Uterus (tissue), 4 donors: ENCODE data around the gene TPO. TPM values are rescaled to one million over a fixed set of nuclear protein-coding genes. Genes with fewer than 3 reads are reported as not detected.

Experiments
- DNase-seq, 2 donors: peaks; one replicate each; pipeline ENCODE4 v3.0.0-alpha.2; 2019 to 2020
- H3K27ac ChIP-seq, 2 donors: fragments of 200-600 bp; sonication (generic); 1 replicate in 1 of 2; 2 replicates in 1 of 2; pipeline ENCODE4 v1.5.1; 2016 to 2018
- H3K27me3 ChIP-seq, 2 donors: fragments of 200-600 bp; sonication (generic); one replicate each; pipeline ENCODE4 v1.5.1; 2018 to 2019; ENCODE audit warnings: control low read depth in 1 of 2
- H3K36me3 ChIP-seq, 2 donors: fragments of 200-600 bp; sonication (generic); one replicate each; pipeline ENCODE4 v1.5.1; 2019; ENCODE audit warnings: control low read depth in 1 of 2
- H3K4me1 ChIP-seq, 2 donors: fragments of 200-600 bp; sonication (generic); one replicate each; pipeline ENCODE4 v1.5.1; 2018 to 2019; ENCODE audit warnings: control low read depth in 1 of 2
- H3K4me3 ChIP-seq, 2 donors: fragments of 200-600 bp; sonication (generic); 1 replicate in 1 of 2; 2 replicates in 1 of 2; pipeline ENCODE4 v1.5.1; 2018 to 2019; ENCODE audit warnings: mild to moderate bottlenecking in 1 of 2
- H3K9me3 ChIP-seq, 2 donors: fragments of 200-600 bp; sonication (generic); one replicate each; pipeline ENCODE4 v1.5.1; 2019; ENCODE audit warnings: control low read depth in 1 of 2
- CTCF ChIP-seq, 4 experiments: fragments of 200-600 bp in 2 of 4; fragments of 450-650 bp in 2 of 4; sonication (generic) in 2 of 4; IDR thresholded peaks; one replicate each; pipeline ENCODE4 v1.5.1; 2016 to 2019; ENCODE audit warnings: antibody characterized with exemption in 4 of 4, mild to moderate bottlenecking in 2 of 4, moderate library complexity in 1 of 4
- POLR2A ChIP-seq, 2 donors: fragments of 450-650 bp; IDR thresholded peaks; one replicate each; pipeline ENCODE4 v1.6.1; 2016; ENCODE audit warnings: antibody characterized with exemption in 2 of 2, mild to moderate bottlenecking in 1 of 2, moderate library complexity in 1 of 2
- intact Hi-C: fragments of 100-400 bp; cut with DNase I; formaldehyde crosslinking; loops from one replicate; pipeline ENCODE4 v1.15.1; 2023; ENCODE audit warnings: low total_unique reads
- total RNA-seq, 4 donors: library from RNA; depleted of rRNA in 3 of 4; stranded (reverse); fragments of >200 nt in 3 of 4; gene quantifications; one replicate each; pipeline versions ENCODE4 v1.1.0 to v1.2.4, GENCODE V29; 2014 to 2023
- donor health status: DM: yes; HTN: yes; CAD: no.

TPO gene
- total RNA-seq, 4 donors from 2014 or later: 4.4 TPM; not detected in 3

GRCh38 chr2:1551905-1552304 lies 138.6 kb downstream of the TPO start:
- H3K9me3 ChIP-seq: no peaks in the 10 kb centered on the region
- H3K4me3 ChIP-seq: no peak overlapping the region
- no peaks in the 10 kb centered on the region for H3K36me3 ChIP-seq
- no peak for TF ChIP-seq POLR2A (IDR thresholded peaks at IDR 0.05)
- no peak for TF ChIP-seq CTCF (IDR thresholded peaks at IDR 0.05)
- H3K4me1 ChIP-seq: no peaks in the 10 kb centered on the region
- H3K27me3 ChIP-seq: no peaks in the 10 kb centered on the region
- H3K27ac ChIP-seq: no peak overlapping the region
- DNase-seq: no peak
- intact Hi-C loops: no loop called here

- intact Hi-C loops: no loop called here
- no peak for DNase-seq
- peak overlapping the region in 1 of 2 donors; percentile 45 for H3K27ac ChIP-seq
Observed at GRCh38 chr2:1552611-1553010, 139.3 kb downstream of the TPO start.

GRCh38 chr2:1553671-1554295 lies 140.5 kb downstream of the TPO start:
- peak in 3 of 4 experiments; percentile 7 to 23 (median 15) for TF ChIP-seq CTCF (IDR thresholded peaks at IDR 0.05)
- TF ChIP-seq POLR2A (IDR thresholded peaks at IDR 0.05): no peak
- Histone ChIP-seq H3K9me3 (no peaks in the 10 kb centered on the region), H3K36me3 (no peaks in the 10 kb centered on the region), H3K27ac (peak overlapping the region in 1 of 2 donors; percentile 45), H3K4me1 (no peaks in the 10 kb centered on the region), H3K27me3 (no peaks in the 10 kb centered on the region), H3K4me3 (no peak overlapping the region)
- intact Hi-C loops: no loop called here
- peak in 1 of 2 donors; percentile 27 for DNase-seq

More at GRCh38 chr2:1552611-1553010, 139.3 kb downstream of the TPO start:
- Histone ChIP-seq H3K9me3 (no peaks in the 10 kb centered on the region), H3K4me1 (no peaks in the 10 kb centered on the region), H3K36me3 (no peaks in the 10 kb centered on the region), H3K4me3 (no peak overlapping the region), H3K27me3 (no peaks in the 10 kb centered on the region)
- TF ChIP-seq CTCF (IDR thresholded peaks at IDR 0.05) (no peak), POLR2A (IDR thresholded peaks at IDR 0.05) (no peak)

GRCh38 chr2:1556286-1556685 lies 143.0 kb downstream of the TPO start:
- Histone ChIP-seq H3K9me3 (no peaks in the 10 kb centered on the region), H3K27me3 (no peaks in the 10 kb centered on the region), H3K4me1 (no peaks in the 10 kb centered on the region), H3K4me3 (no peak overlapping the region), H3K27ac (no peak overlapping the region), H3K36me3 (no peaks in the 10 kb centered on the region)
- DNase-seq: no peak
- intact Hi-C loops: no loop called here
- TF ChIP-seq CTCF (IDR thresholded peaks at IDR 0.05) (no peak), POLR2A (IDR thresholded peaks at IDR 0.05) (no peak)

GRCh38 chr2:1556776-1557466 lies 143.7 kb downstream of the TPO start:
- Histone ChIP-seq H3K4me3 (no peak overlapping the region), H3K9me3 (no peaks in the 10 kb centered on the region), H3K27ac (no peak overlapping the region), H3K4me1 (no peaks in the 10 kb centered on the region), H3K27me3 (no peaks in the 10 kb centered on the region), H3K36me3 (no peaks in the 10 kb centered on the region)
- TF ChIP-seq POLR2A (IDR thresholded peaks at IDR 0.05): no peak
- TF ChIP-seq CTCF (IDR thresholded peaks at IDR 0.05): no peak
- DNase-seq: no peak
- intact Hi-C loops: no loop called here
